Prostate gland (tissue), 2 donors: ENCODE results near the gene FAAH2. TPM values are rescaled to one million over a fixed set of nuclear protein-coding genes. Genes with fewer than 3 reads are reported as not detected.

ENCODE experiments used
- DNase-seq: peaks from one replicate; pipeline ENCODE4 v3.0.0-alpha.2; 2019; ENCODE audit warnings: low spot score
- H3K27ac ChIP-seq, 2 donors: fragments of 200-600 bp; sonication (generic); 2 replicates each; pipeline ENCODE4 v1.5.1; 2017 to 2019
- H3K27me3 ChIP-seq: fragments of 200-600 bp; sonication (generic); replicated peaks from 2 replicates; pipeline ENCODE4 v1.5.1; 2019; ENCODE audit not compliant: insufficient read depth
- H3K36me3 ChIP-seq, 2 donors: fragments of 200-600 bp; sonication (generic); 1 replicate in 1 of 2; 2 replicates in 1 of 2; pipeline versions ENCODE4 v1.5.1 to v1.8.1; 2017 to 2019
- H3K4me1 ChIP-seq: fragments of 200-600 bp; sonication (generic); replicated peaks from 2 replicates; pipeline ENCODE4 v1.5.1; 2019
- H3K4me3 ChIP-seq, 2 donors: fragments of 200-600 bp; sonication (generic); 2 replicates each; pipeline ENCODE4 v1.5.1; 2017 to 2019
- H3K9me3 ChIP-seq: fragments of 200-600 bp; sonication (generic); 2 replicates; pipeline ENCODE4 v1.5.1; 2017
- POLR2A ChIP-seq: fragments of 450-650 bp; IDR thresholded peaks from one replicate; pipeline ENCODE4 v1.6.1; 2016; ENCODE audit warnings: antibody characterized with exemption, mild to moderate bottlenecking
- POLR2AphosphoS5 ChIP-seq: sonication (generic); formaldehyde crosslinking; IDR thresholded peaks from one replicate; pipeline ENCODE4 v1.6.1; 2017; ENCODE audit warnings: antibody characterized with exemption
- WGBS: methylation state at CpG from one replicate; pipeline ENCODE4 v1.1.5; 2018; 5-methylcytosine and 5-hydroxymethylcytosine counted together
- intact Hi-C: fragments of 100-400 bp; cut with DNase I; formaldehyde crosslinking; loops from one replicate; pipeline ENCODE4 v1.14.2; 2022
- total RNA-seq, 2 donors: library from RNA; depleted of rRNA; stranded (reverse); fragments of >200 nt; gene quantifications; one replicate each; pipeline ENCODE4 v1.1.0, GENCODE V29; 2016
- TF ChIP-seq, protein P1 (sequence below), 4 experiments: fragments of 200-600 bp in 2 of 4; fragments of 450-650 bp in 2 of 4; sonication (generic) in 2 of 4; IDR thresholded peaks; 1 replicate in 3 of 4; 2 replicates in 1 of 4; pipeline ENCODE4 v1.5.1; 2016 to 2019; ENCODE audit warnings: antibody characterized with exemption in 4 of 4, mild to moderate bottlenecking in 2 of 4, moderate library complexity in 2 of 4

FAAH2 gene
- total RNA-seq, 2 donors from 2014 or later: 31.7 to 40.2 TPM

DNA sequence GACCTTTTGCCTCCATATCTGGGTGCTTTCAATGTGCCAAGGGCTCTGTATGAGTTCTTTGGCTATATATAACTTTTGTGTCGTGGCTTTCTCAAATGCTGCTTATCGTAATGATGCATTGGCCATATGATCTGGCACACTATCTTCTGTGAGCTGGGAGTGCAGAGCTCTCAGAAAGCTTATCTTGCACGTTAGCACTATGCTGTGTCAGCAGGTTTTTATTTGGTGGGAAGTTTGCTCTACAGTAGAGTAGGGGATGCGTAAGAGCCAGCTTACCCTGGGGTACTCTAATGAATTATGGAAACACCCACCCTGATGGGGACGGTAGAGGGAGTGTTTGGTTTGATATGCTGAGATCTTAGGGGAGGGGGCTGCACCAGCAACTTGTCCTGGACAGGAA, 119.6 kb downstream of the FAAH2 start:
- Histone ChIP-seq H3K9me3 (no peaks in the 10 kb centered on the region), H3K36me3 (no peaks in the 10 kb centered on the region), H3K27me3 (no peaks in the 10 kb centered on the region), H3K4me1 (no peaks in the 10 kb centered on the region), H3K27ac (no peak overlapping the region), H3K4me3 (no peak overlapping the region)
- TF ChIP-seq POLR2AphosphoS5 (no peak), POLR2A (no peak)
- TF ChIP-seq, protein P1, sequence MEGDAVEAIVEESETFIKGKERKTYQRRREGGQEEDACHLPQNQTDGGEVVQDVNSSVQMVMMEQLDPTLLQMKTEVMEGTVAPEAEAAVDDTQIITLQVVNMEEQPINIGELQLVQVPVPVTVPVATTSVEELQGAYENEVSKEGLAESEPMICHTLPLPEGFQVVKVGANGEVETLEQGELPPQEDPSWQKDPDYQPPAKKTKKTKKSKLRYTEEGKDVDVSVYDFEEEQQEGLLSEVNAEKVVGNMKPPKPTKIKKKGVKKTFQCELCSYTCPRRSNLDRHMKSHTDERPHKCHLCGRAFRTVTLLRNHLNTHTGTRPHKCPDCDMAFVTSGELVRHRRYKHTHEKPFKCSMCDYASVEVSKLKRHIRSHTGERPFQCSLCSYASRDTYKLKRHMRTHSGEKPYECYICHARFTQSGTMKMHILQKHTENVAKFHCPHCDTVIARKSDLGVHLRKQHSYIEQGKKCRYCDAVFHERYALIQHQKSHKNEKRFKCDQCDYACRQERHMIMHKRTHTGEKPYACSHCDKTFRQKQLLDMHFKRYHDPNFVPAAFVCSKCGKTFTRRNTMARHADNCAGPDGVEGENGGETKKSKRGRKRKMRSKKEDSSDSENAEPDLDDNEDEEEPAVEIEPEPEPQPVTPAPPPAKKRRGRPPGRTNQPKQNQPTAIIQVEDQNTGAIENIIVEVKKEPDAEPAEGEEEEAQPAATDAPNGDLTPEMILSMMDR (IDR thresholded peaks at IDR 0.05): no peak
- 71% methylated on average over 5 of the region's 5 CpGs for WGBS
- DNase-seq: no peak
- intact Hi-C loops: no loop called here

GRCh38 chrX:57417827-57418226, 131.3 kb downstream of the FAAH2 start:
- Histone ChIP-seq H3K4me3 (no peak overlapping the region), H3K9me3 (no peaks in the 10 kb centered on the region), H3K27me3 (no peaks in the 10 kb centered on the region), H3K27ac (no peak overlapping the region), H3K4me1 (no peaks in the 10 kb centered on the region), H3K36me3 (no peaks in the 10 kb centered on the region)
- DNase-seq: no peak
- WGBS: 93% methylated on average over 3 of the region's 4 CpGs
- intact Hi-C loops: no loop called here
- TF ChIP-seq POLR2A (no peak), POLR2AphosphoS5 (no peak)
- TF ChIP-seq, protein P1 (IDR thresholded peaks at IDR 0.05): no peak

- H3K27me3 ChIP-seq: no peaks in the 10 kb centered on the region
- WGBS: 100% methylated on average over 2 of the region's 2 CpGs
- no peak for TF ChIP-seq POLR2AphosphoS5
- TF ChIP-seq POLR2A: no peak
- TF ChIP-seq, protein P1 (IDR thresholded peaks at IDR 0.05): no peak
- H3K4me3 ChIP-seq: no peak overlapping the region
- no peaks in the 10 kb centered on the region for H3K9me3 ChIP-seq
- H3K4me1 ChIP-seq: no peaks in the 10 kb centered on the region
- no peak overlapping the region for H3K27ac ChIP-seq
- intact Hi-C loops: no loop called here
- H3K36me3 ChIP-seq: no peaks in the 10 kb centered on the region
- no peak for DNase-seq
Measured at GRCh38 chrX:57422289-57422688, 135.8 kb downstream of the FAAH2 start.

DNA sequence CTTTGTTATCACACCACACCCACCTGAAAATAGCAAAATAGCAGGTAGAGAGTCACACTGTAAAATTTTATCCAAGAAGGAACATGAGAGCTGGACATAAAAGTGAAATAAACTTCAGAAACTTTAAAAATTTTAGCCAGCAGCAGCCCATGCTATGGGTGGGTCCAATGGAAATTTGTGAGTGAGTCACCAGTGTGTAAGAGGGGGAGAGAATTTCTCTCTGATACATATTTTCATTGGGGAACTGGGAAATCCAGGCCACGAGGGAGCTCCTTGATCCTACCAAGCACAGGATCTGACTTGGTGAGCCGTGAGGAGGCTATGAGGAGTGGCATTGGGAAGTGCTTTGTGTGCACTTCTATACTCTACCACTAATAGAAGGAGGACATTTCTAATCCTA, 136.3 kb downstream of the FAAH2 start:
- no peak for TF ChIP-seq POLR2A
- TF ChIP-seq, protein P1 (IDR thresholded peaks at IDR 0.05): no peak
- TF ChIP-seq POLR2AphosphoS5: no peak
- H3K9me3 ChIP-seq: no peaks in the 10 kb centered on the region
- intact Hi-C loops: no loop called here
- no peak overlapping the region for H3K4me3 ChIP-seq
- WGBS: 81% methylated on average over 2 of the region's 2 CpGs
- H3K27me3 ChIP-seq: no peaks in the 10 kb centered on the region
- no peaks in the 10 kb centered on the region for H3K36me3 ChIP-seq
- no peak overlapping the region for H3K27ac ChIP-seq
- no peak for DNase-seq
- H3K4me1 ChIP-seq: no peaks in the 10 kb centered on the region

DNA sequence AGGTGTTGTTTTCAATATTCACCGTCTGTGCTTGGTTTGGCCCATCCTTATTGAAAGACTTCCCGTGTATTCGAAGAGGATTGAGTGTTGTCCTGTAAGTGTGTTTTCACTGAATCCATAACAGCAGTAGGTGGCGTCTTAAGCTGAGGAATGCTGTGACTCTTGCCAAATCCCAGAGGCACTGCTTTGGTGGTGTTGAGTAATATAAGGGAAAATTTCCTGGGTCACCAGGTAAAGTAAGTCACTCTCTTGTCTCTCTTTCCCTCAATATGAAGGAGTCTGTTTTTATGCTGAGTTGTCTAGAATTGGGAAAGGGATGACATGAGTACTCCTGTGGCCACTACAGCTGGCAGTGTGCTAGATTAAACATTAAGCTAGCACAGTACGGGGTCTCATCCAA, 158.6 kb downstream of the FAAH2 start:
- no peak overlapping the region for H3K4me3 ChIP-seq
- H3K27ac ChIP-seq: no peak overlapping the region
- H3K27me3 ChIP-seq: no peaks in the 10 kb centered on the region
- intact Hi-C loops: no loop called here
- H3K4me1 ChIP-seq: no peaks in the 10 kb centered on the region
- DNase-seq: no peak
- H3K36me3 ChIP-seq: no peaks in the 10 kb centered on the region
- no peaks in the 10 kb centered on the region for H3K9me3 ChIP-seq
- TF ChIP-seq POLR2AphosphoS5 (no peak), POLR2A (no peak)
- TF ChIP-seq, protein P1 (IDR thresholded peaks at IDR 0.05): no peak
- 78% methylated on average over 5 of the region's 5 CpGs for WGBS
